DMS53 (cell line): ENCODE measurements around the gene THAP7.
"Not testable (repeated sequence)": the region's sequence is repeated elsewhere in the genome, so short reads cannot be mapped to it uniquely, and the experiment has no call there.

ENCODE experiments used
- DNase-seq: peaks from one replicate; lab custom pipeline; 2025; lab: John Stamatoyannopoulos, UW

The THAP7 gene

GRCh38 chr22:21001601-21002325 is at the start of gene THAP7:
THAP7 (minus strand) TSS chr22:21002118; CDS start chr22:21001911, 207 bp downstream.
- DNase-seq, result peak; percentile 90

DNA sequence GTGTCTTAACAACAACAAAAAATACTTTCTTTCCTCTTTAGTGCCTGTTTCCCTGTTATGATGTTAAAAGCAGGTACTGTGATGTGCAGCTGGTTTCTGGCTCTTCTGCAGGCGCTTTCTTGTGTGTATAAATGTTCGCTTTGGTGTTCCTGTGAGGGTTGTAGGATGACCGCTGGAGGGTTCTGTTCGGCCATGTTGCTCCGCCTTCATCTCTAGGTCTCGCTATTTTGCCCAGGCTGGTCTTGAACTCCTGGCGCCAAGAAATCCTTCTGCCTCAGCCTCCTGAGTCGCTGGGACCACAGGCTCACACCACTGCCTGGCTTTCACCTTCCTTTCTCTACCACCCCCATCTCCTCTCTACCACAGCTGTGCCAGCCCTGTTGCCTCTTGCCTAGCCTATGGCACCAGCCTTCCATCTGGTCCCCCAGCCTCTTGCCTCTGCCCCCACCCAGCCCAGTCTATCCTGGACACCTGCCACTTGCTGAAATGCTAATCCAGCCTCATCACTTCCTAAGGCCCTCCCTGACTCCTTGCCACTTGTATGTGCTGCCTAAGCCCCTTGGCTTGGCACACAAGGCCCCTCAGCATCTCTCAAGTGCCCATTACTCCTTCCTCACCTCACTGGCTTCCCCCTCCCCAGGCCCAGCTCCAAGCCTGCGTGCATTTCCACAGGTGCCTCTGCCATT is 49.4 kb upstream of the THAP7 start:
- no peak for DNase-seq

DNA sequence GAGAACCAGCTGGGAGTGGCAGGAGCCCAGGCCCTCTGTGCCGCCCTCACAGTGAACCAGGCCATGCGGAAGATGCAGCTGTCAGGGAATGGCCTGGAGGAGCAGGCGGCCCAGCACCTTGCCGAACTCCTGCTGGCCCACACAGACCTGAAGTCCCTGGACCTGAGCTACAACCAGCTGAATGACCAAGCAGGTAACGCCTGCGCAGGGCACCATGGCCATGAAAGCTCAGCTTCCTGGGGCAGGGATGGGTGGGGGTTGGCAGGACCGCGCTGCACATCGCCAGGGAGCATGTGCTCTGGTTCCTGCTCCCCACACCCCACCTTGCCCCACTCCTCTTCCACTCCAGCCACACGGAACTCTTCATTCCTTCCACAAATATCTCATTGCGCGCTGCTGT is 47.0 kb upstream of the THAP7 start:
- DNase-seq, result not testable (repeated sequence)

DNA sequence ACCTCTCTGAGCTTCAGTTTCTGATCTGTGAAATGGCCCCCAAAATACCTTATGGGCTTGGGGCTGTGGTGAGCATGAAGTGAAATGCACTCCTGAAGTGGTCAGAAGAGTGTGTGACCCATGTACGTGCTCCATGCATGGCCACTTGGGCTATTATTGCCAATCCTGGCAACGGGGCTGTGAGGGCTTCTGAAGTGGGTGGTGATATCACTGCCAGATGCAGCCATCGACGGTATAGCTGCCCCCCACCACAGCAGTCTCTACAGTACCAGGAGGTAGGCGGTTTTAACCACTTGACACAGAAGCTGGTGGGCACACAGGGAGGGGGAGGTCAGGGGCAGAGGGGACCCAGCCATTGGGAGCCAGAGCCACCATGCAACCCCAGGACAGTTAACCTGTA is 46.5 kb upstream of the THAP7 start:
- peak; percentile 2 for DNase-seq

GRCh38 chr22:21047730-21048129 is 45.8 kb upstream of the THAP7 start:
- DNase-seq, result peak; percentile 86

GRCh38 chr22:21047035-21047661 is 45.2 kb upstream of the THAP7 start:
- peak; percentile 28 for DNase-seq

DNA sequence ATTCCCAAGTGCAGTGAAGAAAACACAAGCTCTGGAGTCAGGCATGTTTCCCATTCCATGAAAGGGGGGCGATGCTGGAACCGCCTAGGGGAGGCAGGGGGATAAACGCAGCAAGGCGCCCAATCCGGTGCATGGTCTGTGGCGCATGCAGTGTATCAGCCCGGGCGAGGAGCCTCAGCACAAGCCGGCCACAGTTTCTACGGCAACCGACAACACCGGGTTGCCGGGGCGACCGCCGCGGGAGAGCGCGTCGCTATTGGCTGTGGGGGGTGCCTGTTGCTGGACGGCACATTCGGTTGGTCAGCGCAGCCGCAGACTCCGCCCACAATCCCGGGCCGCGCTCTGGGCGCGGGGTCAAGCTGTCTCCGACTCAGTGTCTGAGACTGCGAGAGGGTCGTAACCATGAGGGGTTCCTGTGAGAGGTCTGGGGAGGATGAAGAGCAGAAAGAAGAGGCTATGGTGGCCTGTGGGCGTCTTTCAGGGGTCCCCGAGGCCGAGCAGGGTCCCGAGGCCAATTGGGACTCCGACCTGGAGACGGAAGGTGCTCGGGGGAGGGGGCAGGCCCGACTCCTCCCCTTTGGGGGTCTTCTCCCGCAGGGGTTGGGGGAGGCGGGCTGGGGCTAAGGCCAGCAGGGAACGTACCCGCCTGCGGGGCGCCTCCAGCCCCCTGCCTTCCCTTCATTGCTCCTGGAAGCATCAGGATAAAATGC is 43.8 kb upstream of the THAP7 start, which contains the start of gene LRRC74B:
Gene LRRC74B (plus strand): TSS at position 362 of the 710 bp plus-strand sequence. CDS start 41 bp downstream, at position 403.
- DNase-seq, result peak; percentile 91

GRCh38 chr22:21044931-21045584 is 43.1 kb upstream of the THAP7 start:
- DNase-seq, result peak; percentile 60

DNA sequence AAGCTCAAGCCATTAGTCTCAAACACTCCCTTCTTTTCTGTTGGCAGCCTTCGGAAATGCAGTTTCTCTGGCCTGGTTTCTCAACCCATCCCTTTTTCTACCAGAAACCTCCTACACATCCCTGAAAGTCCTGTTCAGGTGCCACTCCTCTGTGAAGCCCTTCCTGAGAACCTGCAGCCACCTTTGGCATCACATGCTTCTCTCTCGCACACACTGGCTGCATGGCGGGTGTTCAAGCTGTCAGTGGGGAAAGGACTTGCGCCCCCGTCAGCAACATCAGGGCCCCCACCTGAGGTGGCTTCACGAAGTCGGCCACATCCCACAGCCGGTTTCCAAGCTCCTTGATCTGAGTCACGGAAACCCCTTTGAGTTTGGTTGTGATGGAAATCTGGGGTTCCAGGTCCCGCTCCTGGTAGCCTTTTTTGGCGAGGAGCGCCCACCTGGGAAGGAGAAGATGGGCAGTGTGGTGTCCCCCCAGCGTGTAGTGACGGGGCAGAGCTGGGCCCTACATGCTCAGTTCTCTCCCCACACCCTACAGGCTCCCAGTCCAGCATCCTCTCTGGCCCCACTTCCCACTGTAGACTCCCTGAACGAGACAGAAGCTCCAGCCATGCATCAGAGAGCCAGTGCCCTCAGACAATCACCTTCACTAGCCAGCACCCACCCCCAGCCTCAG is 42.1 kb upstream of the THAP7 start:
- DNase-seq, result peak; percentile 20

- DNase-seq, result peak; percentile 78
These were observed 41.3 kb upstream of the THAP7 start for GRCh38 chr22:21042978-21043859.

DNA sequence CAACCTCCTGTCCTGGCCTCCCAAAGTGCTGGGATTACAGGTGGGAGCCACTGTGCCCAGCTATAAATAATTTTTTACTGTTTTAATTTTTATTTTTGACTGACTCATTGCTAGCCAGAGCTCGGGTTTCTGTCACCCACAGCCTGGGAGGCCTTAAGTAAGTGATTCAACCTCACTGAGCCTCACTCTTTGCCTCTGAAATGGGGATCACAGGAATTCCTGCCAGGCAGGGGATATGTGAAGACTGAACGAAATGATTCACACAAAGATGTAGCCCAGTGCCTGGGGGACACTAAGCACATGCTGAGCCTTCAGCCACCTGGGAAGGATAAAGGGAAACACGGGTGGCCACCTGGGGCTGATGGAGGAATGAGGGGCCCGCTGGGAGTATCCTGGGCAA is 40.0 kb upstream of the THAP7 start:
- no peak for DNase-seq

GRCh38 chr22:21039158-21039557 is 37.2 kb upstream of the THAP7 start:
- not testable (repeated sequence) for DNase-seq

- no peak for DNase-seq
These were observed 36.5 kb upstream of the THAP7 start for GRCh38 chr22:21038405-21038804.

- no peak for DNase-seq
These were observed 33.1 kb upstream of the THAP7 start for GRCh38 chr22:21034989-21035388.

DNA sequence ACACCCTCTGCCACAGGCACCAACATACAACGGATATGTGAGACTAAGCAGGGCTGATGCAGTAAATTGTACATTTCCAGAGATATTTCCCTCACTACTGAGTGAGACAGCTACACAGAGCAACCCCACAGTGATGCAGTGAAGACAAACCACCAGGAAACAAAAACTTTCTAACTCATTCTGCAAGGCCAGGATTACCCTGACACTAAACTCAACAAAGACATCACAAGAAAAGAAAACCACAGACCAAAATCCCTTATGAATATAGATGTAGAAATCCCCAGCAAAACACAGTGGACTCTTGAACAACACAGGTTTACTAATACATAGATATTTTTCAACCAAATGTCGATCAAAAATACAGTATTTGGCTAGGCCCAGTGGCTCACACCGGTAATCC is 32.0 kb upstream of the THAP7 start:
- DNase-seq, result no peak

GRCh38 chr22:21032868-21033688 is 31.2 kb upstream of the THAP7 start:
- DNase-seq, result no peak

DNA sequence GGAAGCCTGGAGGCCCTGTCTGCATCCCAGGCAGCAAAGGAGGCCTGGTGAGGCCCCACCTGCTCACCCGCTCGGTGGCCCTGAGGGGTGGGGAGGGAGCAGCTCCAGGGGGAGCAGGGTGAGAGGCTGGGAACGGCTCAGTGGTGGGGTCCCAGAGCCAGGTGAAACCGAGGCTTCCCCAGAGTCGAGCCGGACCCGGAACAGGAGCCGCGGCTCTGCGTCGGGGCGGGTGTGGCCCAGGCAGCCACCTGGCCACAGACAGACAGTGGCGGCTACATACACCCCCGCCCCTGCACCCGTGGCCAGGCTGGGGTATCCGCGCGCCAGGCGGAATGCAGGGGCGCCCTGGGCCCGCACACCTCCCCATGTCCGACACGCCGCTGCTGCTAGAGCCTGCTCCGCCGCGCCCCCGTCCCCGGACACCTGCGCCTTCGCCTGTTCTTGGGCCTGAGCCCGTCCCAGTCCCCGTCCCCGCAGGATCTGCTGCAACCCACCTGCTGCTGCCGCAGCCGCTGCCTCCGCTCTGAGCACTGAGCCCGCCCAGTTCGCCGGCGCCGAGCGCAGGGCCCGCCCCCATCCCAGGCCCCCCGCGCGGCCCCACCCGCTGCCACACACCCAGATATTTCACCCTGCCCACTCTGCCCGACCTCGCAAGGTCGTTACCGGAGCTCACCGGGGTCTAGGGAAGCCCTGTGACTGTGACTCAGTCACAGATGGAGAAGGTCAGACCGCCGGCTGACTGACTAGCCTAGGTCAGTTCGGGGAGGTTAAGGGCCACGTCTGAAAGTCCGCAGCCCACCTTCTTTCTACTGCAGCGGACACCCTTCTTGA is 30.3 kb upstream of the THAP7 start, which contains the start of gene SLC7A4:
Gene SLC7A4 (minus strand): TSS at position 525 of the 831 bp plus-strand sequence. CDS start 749 bp downstream, outside the sequence.
- peak; percentile 35 for DNase-seq

DNA sequence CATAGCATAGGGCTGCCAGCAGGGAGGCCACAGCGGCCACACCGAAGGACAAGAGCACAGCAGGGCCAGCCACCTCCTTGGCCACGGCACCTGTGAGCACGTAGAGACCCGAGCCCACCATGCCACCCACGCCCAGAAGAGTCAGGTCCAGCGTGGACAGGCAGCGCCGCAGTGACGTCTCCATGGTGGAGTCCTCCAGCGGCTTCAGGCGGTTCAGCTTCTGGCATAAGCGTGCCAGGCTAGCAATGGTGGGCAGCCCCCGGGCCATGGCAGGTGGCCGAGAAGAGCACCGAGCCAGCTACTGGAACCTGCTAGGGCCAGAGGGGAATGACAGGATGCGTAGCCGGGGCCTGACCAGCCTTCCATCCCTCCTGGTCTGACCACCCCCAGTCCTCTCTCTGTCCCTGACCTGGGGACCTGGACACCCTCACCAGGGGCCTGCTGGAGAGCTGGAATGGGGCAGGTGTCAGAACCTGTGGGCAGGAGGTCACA is 29.7 kb upstream of the THAP7 start:
- DNase-seq, result no peak
